Renal pelvis (tissue), 12 donors: ENCODE data around the gene PCDHA2. TPM values are rescaled to one million over a fixed set of nuclear protein-coding genes. Genes with fewer than 3 reads are reported as not detected.
"Not testable (repeated sequence)": the region's sequence is repeated elsewhere in the genome, so short reads cannot be mapped to it uniquely, and the experiment has no call there.

Source experiments
- DNase-seq: peaks from one replicate; pipeline ENCODE4 v3.0.0-alpha.2; 2013
- long read RNA-seq, 16 experiments: transcript quantifications; one replicate each; lab custom pipeline, GENCODE V29; 2026
- polyA plus RNA-seq, 3 donors: library from polyadenylated mRNA; unstranded; fragments of 120-200 nt; gene quantifications; one replicate each; pipeline ENCODE4 v1.2.1, GENCODE V29; 2013; ENCODE audit not compliant: insufficient read length in 3 of 3

Gene PCDHA2
- under 1 TPM; 0.18 to 0.32 (median 0.20) TPM for polyA plus RNA-seq
- long read RNA-seq, donor 1, full-length matches to known transcripts, result 1 of 1 reads
- long read RNA-seq, donor 1, partial matches to known transcripts, result 0 of 1 reads
- long read RNA-seq, donor 1, other reads (novel, unspliced or antisense), result 0 of 1 reads
- long read RNA-seq, donor 2, result 0 reads
- long read RNA-seq, donor 3, result 0 reads
- long read RNA-seq, donor 4, result 0 reads
- long read RNA-seq, donor 5, result 0 reads
- long read RNA-seq, donor 6, result 0 reads
- long read RNA-seq, donor 7, result 0 reads
- long read RNA-seq, donor 8, result 0 reads
- long read RNA-seq, donor 9, result 0 reads
- long read RNA-seq, donor 10, partial matches to known transcripts, result 0 of 2 reads
- long read RNA-seq, donor 10, other reads (novel, unspliced or antisense), result 0 of 2 reads
- long read RNA-seq, donor 11, result 0 reads
- long read RNA-seq, donor 12, result 0 reads
- long read RNA-seq, donor 13, partial matches to known transcripts, result 0 of 1 reads
- long read RNA-seq, donor 13, other reads (novel, unspliced or antisense), result 0 of 1 reads
- long read RNA-seq, donor 14, partial matches to known transcripts, result 0 of 1 reads
- long read RNA-seq, donor 14, other reads (novel, unspliced or antisense), result 0 of 1 reads
- long read RNA-seq, donor 15, result 0 reads
- long read RNA-seq, donor 16, result 0 reads

DNA sequence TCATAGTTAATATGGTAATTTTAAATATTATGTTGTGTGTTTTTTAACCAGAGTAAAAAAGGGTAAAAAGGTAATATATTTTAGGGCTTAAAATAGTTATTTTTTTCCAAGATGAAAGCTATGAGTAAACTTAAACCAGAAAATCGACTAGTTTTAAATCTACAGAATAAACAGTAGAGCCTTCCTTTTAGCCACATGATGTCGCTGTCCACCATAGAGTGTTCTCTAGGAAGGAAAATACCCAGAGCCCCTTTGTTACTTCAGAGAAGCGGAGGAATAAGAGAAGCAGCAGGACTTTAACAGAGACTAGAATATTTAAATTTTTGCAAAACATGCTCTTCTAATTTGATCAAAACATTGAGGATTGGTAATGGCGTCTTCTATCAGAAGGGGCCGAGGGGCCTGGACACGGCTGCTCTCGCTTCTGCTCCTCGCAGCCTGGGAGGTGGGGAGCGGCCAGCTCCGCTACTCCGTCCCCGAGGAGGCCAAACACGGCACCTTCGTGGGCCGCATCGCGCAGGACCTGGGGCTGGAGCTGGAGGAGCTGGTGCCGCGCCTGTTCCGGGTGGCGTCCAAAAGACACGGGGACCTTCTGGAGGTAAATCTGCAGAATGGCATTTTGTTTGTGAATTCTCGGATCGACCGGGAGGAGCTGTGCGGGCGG is at the start of gene PCDHA2:
Gene PCDHA2 (plus strand): TSS at position 258 of the 664 bp plus-strand sequence.
- no peak for DNase-seq

DNA sequence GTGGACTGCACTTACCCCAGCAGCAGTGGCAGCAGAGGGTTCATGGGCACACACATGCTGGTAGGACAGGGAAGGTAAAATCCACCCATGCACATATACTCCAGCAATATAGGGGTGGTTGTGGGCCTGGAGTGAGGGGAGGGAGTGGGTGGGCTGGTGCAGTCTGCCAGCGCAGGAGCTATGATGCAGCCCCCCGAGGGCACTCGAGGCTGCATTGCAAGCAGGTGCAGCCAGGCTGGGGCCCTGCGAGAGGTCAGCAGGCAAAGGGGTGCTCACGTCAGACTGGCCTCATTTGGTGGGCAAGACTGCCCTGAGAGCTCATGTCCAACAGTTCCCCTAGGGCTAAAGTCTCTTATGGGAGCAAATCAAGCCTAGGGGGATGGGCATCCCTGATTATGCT is 41.1 kb upstream of the PCDHA2 start:
- no peak for DNase-seq

DNA sequence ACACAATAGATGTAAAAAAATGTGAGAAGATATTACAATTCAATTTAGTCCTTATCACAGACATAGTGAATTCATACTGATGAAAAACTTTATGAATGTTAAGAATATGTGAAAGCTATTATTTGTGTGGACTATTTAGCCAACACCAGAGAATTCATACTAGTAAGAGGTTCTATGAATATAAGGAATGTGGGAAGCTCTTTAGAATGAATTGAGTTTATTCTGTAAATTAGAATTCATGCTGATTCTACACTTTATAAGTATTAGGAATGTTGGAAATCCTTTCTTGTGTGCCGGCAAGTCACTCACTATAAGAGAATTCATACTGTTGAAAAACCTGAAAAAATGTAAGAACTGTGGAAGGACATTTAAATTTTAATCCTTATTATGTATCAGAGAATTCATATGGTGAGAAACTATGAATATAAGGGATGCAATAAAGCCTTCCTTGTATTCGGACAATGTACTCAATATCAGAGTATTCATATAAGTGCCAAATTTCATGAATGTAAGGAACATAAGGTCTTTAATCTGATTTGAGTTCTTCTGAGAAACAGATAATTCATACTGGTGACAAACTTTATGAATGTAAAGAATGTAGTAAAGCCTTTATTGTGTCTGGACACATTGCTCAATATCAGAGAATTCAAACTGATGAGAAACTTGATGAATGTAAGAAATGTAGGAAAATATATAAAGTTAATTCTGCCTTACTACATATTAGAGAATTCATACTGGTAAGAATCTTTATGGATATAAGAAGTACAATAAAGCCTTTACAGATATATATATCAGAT is 30.3 kb upstream of the PCDHA2 start:
- DNase-seq, result no peak

DNA sequence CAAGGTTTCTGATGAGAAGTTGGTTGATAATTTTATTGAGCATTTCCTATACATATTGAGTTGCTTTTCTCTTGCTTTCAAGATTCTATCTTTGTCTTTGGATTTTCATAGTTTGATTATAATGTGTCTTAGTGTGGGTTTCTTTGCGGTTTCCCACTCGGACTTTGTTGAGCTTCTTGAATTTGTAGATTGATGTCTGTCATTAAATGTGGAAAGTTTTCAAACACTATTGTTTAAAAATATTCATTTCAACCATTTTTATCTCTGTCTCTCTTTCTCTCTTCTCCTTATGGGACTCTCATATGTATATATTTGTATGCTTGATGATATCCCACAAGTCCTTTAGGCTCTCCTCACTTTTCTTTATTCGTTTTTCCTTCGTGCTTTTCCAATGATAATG is 27.2 kb upstream of the PCDHA2 start:
- DNase-seq, result no peak

GRCh38 chr5:140780512-140780911 is 14.1 kb upstream of the PCDHA2 start:
- no peak for DNase-seq

DNA sequence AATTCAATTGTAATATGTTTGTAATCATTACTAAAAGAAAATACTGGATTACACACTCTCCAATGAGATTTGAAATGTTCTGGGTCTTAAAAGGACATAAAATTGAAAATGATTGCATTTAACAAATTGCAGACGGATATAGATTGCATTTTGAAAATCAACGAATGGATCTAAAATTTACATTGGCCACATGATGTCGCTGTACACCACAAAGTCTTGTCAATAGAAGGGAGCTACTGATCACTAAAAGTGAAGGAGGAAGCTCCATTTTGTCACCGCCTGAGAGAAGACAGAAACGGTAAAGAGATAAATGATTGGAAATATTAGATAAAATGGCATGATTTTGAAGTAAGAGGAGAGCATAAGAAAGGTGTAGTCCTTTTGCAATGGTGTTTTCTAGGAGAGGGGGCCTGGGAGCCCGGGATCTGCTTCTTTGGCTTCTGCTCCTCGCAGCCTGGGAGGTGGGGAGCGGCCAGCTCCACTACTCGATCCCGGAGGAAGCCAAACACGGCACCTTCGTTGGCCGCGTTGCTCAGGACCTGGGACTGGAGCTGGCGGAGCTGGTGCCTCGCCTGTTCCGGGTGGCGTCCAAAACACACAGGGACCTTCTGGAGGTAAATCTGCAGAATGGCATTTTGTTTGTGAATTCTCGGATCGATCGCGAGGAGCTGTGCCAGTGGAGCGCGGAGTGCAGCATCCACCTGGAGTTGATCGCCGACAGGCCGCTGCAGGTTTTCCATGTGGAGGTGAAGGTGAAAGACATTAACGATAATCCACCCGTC is 8.6 kb upstream of the PCDHA2 start, which contains the start of gene PCDHA1:
Gene PCDHA1 (plus strand): TSS at position 236 of the 782 bp plus-strand sequence.
- no peak for DNase-seq

DNA sequence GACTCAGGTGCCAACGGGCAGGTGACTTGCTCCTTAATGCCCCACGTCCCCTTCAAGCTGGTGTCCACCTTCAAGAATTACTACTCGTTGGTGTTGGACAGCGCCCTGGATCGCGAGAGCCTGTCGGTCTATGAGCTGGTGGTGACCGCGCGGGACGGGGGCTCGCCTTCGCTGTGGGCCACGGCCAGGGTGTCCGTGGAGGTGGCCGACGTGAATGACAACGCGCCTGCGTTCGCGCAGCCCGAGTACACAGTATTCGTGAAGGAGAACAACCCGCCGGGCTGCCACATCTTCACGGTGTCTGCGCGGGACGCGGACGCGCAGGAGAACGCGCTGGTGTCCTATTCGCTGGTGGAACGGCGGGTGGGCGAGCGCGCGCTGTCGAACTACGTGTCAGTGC is 7.2 kb upstream of the PCDHA2 start:
- not testable (repeated sequence) for DNase-seq

DNA sequence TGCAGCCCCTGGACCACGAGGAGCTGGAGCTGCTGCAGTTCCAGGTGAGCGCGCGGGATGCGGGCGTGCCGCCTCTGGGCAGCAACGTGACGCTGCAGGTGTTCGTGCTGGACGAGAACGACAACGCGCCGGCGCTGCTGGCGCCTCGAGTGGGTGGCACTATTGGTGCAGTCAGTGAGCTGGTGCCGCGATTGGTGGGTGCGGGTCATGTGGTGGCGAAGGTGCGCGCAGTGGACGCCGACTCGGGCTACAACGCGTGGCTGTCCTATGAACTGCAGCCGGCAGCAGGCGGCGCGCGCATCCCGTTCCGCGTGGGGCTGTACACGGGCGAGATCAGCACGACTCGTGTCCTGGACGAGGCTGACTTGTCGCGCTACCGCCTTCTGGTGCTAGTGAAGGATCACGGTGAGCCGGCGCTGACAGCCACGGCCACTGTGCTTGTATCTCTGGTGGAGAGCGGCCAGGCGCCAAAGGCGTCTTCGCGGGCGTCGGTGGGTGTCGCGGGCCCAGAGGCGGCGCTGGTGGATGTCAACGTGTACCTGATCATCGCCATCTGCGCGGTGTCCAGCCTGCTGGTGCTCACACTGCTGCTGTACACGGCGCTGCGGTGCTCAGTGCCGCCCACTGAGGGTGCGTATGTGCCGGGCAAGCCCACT is 6.7 kb upstream of the PCDHA2 start:
- DNase-seq, result not testable (repeated sequence)

DNA sequence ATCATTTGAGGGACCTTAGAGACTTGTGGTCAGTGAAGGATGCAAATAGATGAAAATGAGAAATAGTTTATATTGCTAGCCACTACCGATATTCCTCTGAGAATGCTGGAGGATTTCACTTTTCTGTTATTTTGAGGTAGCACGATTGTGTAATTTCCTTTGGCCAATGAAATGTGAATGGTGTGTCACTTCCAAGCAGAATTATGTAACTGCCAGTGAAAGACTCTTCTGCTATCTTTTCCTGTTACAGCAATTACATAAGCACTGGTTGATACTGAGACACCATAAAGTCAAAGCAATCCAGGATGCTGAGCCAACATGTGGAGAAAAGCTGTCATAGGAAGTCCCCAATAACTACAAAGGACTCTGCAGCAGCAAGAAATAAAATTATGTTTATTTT is 3.6 kb upstream of the PCDHA2 start:
- no peak for DNase-seq

- DNase-seq, result no peak
These were observed 598 bp downstream of the PCDHA2 start for GRCh38 chr5:140795259-140795641.

GRCh38 chr5:140796072-140796717 is 1.5 kb downstream of the PCDHA2 start:
- not testable (repeated sequence) for DNase-seq

- no peak for DNase-seq
These were observed 2.1 kb downstream of the PCDHA2 start for GRCh38 chr5:140796718-140797095.

GRCh38 chr5:140800816-140801493 is 6.3 kb downstream of the PCDHA2 start, which contains the start of gene PCDHA3:
Gene PCDHA3 (plus strand): TSS chr5:140801057.
- DNase-seq, result no peak

DNA sequence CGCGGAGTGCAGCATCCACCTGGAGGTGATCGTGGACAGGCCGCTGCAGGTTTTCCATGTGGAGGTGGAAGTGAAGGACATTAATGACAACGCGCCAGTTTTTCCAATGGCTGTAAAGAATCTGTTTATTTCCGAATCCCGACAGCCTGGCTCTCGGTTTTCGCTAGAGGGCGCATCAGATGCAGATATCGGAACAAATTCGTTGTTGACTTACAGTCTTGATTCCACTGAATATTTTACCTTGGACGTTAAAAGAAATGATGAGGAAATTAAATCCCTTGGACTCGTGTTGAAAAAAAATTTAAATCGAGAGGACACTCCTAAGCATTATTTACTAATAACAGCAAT is 6.8 kb downstream of the PCDHA2 start:
- DNase-seq, result no peak

- DNase-seq, result not testable (repeated sequence)
These were observed 7.7 kb downstream of the PCDHA2 start for GRCh38 chr5:140802381-140802780.

DNA sequence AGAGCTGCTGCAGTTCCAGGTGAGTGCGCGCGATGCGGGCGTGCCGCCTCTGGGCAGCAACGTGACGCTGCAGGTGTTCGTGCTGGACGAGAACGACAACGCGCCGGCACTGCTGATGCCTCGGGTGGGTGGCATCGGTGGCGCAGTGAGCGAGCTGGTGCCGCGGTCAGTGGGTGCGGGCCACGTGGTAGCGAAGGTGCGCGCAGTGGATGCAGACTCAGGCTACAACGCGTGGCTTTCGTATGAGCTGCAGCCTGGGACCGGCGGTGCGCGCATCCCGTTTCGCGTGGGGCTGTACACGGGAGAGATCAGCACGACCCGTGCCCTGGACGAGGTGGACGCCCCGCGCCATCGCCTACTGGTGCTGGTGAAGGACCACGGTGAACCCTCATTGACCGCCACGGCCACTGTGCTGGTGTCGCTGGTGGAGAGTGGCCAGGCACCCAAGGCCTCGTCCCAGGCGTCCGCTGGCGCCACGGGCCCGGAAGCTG is 8.2 kb downstream of the PCDHA2 start:
- DNase-seq, result no peak

- no peak for DNase-seq
These were observed 12.5 kb downstream of the PCDHA2 start, which contains the start of gene PCDHA4 for GRCh38 chr5:140806834-140807775. Gene PCDHA4 (plus strand): TSS chr5:140807068.
